HPDE6-E6E7 (cell line): ENCODE data around the gene RNF123.

Source experiments
- DNase-seq: peaks from one replicate; pipeline ENCODE4 v3.0.0; 2011; ENCODE audit warnings: missing footprints; ENCODE audit errors: extremely low spot score

RNF123 gene

GRCh38 chr3:49689046-49689907 lies at the start of gene RNF123, which contains the start of gene MST1:
TSS of gene RNF123 (plus strand) at chr3:49689557. CDS start at chr3:49691166, 1,609 bp downstream.
TSS of gene MST1 (minus strand) at chr3:49689474. CDS start at chr3:49688691, 783 bp downstream.
- peak; percentile 46 for DNase-seq

DNA sequence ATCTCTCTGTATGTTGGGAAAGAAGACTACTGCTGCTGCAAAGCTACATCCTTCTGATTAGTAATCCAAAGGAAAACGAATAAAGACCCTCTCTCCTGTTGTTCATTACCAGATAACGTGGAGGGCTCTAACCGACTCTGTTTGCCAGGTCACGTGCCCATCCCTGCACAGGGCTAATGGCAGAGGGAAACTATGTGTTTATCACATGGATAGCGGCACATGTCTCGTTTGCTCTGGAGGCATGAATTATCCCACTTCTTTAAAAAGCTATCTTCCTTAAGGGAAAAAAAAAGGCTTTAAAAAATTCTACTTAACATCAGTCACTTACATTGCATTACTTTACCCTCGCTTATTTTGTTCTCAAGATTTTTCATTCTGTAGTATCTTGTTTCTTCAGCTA lies 48.1 kb upstream of the RNF123 start:
- no peak for DNase-seq

DNA sequence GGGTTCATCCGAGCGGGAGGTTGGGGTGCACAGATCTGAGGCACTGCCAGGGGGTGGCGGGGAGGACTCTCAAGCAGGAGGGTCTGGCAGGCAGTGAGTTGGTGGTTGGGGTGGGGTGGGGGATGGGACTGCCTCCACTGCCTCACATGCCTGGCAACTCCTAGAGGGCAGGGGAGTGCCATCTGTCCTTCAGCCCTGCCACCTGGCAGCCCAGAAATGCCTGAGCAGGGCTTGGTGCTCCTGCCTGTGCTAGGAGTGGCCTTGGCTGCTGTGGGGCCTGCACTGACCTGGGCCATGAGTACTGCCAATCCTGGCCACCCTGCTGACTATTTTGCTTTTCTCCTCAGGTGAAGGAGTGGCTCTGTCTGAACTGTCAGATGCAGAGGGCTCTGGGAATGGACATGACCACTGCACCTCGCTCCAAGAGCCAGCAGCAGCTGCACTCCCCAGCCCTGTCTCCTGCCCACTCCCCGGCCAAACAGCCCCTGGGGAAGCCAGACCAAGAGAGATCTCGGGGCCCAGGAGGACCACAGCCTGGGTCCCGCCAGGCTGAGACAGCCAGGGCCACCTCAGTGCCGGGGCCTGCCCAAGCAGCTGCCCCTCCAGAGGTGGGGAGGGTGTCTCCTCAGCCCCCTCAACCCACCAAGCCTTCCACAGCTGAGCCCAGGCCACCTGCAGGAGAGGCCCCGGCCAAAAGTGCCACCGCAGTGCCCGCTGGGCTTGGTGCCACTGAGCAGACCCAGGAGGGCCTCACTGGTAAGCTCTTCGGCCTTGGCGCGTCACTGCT lies 47.2 kb upstream of the RNF123 start:
- no peak for DNase-seq

- DNase-seq: no peak
Observed at GRCh38 chr3:49642708-49643145, 46.6 kb upstream of the RNF123 start.

DNA sequence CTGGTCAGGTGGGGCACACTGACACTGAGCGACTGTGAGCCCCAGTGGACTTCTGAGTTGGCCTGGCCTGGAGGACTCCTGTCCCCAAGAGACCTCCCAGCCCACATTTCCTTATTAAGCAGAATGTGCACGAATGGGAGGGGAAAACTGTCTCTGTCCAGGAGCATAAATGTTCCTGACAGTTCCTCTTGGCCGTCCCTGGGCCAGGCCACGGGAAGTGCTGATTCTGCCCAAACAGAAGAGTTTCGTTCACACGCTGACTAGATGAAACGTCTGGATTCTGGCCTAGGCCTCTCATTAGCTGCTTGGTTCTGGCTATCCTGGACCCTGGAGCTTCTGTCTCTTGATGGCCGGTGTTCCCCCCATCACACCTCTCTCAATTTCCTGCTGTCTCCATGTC lies 44.7 kb upstream of the RNF123 start:
- no peak for DNase-seq

DNA sequence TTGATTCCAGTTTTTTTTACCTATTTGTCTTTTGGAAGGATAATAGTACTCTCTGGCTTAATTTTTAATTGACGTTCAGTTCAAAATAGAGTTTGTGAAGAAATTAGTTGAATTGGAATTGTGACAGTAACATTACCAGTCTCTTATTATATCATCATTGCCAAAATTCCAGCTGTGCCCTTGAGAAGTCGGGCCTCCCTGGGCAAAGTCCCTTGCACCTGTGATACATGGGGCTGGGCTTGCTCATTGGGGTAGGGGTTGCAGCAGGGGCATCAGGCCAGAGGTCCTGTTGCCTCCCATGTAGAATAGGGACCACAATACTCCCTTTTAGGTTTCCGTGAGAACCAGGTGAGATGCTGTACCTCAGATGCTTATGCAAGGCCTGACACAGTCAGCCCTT lies 43.1 kb upstream of the RNF123 start:
- no peak for DNase-seq

- no peak for DNase-seq
Observed at GRCh38 chr3:49647741-49648140, 41.6 kb upstream of the RNF123 start.

GRCh38 chr3:49648354-49649019 lies 40.9 kb upstream of the RNF123 start:
- DNase-seq: no peak

DNA sequence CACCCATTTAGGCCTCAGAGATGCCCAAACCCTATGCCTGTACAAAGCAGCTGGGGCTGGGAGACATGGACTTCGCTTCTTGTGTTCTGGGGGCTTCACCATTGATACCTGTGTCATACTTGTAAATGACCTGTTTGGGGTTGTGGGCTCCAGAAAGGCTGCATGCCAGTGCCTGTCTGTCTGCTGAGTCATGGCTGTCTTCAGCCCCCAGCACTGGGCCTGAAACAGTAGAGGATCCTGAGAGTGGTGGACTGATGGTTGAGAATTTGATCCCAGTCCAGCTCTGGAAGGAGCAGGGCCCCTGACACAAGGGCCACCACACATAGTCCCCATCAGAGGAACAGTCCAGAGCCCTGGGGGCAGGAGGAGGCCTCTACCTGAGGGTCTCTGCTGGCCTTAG lies 39.8 kb upstream of the RNF123 start:
- no peak for DNase-seq

GRCh38 chr3:49650177-49650576 lies 39.2 kb upstream of the RNF123 start:
- no peak for DNase-seq

DNA sequence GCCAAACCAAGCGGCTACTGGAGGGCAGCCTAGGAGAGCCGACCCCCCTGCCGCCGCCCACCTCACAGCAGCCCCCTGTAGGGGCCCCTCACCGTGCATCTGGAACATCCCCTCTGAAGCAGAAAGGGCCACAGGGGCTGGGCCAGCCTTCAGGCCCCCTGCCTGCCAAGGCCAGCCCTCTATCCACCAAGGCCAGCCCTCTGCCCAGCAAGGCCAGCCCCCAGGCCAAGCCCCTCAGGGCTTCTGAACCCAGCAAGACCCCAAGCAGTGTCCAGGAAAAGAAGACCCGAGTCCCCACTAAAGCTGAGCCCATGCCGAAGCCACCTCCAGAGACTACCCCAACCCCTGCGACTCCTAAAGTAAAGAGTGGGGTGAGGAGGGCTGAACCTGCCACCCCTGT lies 38.7 kb upstream of the RNF123 start:
- DNase-seq: no peak

DNA sequence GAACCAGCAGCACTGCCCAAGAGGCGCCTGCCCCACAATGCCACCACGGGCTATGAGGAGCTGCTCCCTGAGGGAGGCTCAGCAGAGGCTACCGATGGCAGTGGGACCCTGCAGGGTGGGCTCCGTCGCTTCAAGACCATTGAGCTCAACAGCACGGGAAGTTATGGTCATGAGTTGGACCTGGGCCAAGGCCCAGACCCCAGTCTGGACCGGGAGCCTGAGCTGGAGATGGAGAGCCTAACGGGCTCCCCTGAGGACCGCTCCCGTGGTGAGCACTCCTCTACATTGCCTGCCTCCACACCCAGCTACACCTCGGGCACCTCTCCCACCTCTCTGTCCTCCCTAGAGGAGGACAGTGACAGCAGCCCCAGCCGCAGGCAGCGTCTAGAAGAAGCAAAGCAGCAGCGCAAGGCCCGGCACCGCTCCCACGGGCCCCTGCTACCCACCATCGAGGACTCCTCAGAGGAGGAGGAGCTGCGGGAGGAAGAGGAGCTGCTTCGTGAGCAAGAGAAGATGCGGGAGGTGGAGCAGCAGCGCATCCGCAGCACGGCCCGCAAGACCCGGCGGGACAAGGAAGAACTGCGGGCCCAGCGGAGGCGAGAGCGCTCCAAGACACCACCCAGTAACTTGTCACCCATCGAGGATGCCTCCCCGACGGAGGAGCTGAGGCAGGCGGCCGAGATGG lies 37.0 kb upstream of the RNF123 start:
- DNase-seq: no peak

DNA sequence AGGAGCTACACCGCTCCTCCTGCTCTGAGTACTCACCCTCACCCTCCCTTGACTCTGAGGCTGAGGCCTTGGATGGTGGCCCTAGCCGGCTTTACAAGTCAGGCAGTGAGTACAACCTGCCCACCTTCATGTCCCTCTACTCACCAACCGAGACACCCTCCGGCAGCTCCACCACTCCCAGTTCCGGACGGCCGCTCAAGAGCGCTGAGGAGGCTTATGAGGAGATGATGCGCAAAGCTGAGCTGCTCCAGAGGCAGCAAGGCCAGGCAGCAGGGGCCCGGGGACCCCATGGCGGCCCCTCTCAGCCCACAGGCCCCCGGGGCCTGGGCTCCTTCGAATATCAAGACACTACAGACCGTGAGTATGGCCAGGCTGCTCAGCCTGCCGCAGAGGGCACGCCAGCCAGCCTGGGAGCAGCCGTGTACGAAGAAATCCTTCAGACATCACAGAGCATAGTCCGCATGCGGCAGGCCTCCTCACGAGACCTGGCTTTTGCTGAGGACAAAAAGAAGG lies 36.4 kb upstream of the RNF123 start:
- DNase-seq: no peak

GRCh38 chr3:49653621-49654020 lies 35.7 kb upstream of the RNF123 start:
- no peak for DNase-seq

DNA sequence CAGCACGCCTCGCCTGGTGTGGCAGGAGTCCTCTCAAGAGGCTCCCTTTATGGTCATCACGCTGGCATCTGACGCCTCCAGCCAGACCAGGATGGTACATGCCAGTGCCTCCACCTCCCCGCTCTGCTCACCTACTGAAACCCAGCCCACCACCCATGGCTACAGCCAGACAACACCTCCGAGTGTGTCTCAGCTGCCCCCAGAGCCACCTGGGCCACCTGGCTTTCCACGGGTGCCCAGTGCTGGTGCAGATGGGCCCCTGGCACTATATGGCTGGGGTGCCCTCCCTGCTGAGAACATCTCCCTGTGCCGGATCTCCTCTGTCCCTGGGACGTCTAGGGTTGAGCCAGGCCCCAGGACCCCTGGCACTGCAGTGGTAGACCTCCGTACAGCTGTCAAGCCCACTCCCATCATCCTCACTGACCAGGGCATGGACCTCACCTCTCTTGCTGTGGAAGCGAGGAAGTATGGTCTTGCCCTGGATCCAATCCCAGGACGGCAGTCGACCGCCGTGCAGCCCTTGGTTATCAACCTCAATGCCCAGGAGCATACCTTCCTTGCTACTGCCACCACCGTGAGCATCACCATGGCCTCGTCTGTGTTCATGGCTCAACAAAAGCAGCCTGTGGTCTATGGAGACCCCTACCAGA lies 35.1 kb upstream of the RNF123 start:
- DNase-seq: no peak

DNA sequence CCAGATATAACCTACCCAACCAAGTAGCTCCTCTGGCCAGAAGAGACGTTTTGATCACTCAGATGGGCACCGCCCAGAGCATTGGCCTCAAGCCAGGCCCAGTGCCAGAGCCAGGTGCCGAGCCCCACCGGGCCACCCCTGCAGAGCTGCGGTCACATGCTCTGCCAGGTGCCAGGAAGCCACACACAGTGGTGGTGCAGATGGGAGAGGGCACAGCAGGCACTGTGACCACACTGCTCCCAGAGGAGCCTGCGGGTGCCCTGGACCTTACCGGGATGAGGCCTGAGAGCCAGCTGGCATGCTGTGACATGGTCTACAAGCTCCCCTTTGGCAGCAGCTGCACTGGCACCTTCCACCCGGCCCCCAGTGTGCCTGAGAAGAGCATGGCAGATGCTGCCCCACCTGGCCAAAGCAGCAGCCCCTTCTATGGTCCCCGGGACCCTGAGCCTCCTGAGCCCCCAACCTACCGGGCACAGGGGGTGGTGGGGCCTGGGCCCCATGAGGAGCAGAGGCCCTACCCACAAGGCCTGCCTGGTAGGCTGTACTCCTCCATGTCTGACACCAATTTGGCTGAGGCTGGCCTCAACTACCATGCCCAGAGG lies 34.3 kb upstream of the RNF123 start:
- DNase-seq: no peak

DNA sequence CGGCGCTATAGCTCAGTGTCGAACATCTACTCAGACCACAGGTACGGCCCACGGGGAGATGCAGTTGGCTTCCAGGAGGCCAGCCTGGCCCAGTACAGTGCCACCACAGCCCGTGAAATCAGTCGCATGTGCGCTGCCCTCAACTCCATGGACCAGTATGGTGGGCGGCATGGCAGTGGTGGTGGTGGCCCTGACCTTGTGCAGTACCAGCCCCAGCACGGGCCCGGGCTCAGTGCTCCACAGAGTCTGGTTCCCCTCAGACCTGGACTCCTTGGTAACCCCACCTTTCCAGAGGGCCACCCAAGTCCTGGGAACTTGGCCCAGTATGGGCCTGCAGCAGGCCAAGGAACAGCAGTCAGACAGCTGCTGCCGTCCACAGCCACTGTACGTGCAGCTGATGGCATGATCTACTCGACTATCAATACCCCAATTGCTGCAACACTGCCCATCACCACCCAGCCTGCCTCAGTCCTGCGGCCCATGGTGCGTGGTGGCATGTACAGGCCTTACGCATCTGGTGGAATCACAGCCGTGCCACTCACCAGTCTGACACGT lies 33.5 kb upstream of the RNF123 start:
- no peak for DNase-seq

DNA sequence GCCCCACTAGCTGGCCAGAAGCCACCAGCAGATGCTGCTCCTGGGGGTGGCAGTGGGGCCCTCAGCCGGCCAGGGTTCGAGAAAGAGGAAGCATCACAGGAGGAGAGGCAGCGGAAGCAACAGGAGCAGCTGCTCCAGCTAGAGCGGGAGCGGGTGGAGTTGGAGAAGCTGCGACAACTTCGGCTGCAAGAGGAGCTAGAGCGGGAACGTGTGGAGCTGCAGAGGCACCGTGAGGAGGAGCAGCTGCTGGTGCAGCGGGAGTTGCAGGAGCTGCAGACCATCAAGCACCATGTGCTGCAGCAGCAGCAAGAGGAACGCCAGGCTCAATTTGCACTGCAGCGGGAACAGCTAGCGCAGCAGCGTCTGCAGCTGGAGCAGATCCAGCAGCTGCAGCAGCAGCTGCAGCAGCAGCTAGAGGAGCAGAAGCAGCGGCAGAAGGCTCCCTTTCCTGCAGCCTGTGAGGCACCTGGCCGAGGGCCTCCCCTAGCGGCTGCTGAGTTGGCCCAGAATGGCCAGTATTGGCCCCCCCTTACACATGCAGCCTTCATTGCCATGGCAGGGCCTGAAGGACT lies 32.7 kb upstream of the RNF123 start:
- no peak for DNase-seq

- DNase-seq: no peak
Observed at GRCh38 chr3:49657208-49657915, 32.0 kb upstream of the RNF123 start.
